Measurements from ENCODE around the gene TSPAN32.

Gene TSPAN32, protein sequence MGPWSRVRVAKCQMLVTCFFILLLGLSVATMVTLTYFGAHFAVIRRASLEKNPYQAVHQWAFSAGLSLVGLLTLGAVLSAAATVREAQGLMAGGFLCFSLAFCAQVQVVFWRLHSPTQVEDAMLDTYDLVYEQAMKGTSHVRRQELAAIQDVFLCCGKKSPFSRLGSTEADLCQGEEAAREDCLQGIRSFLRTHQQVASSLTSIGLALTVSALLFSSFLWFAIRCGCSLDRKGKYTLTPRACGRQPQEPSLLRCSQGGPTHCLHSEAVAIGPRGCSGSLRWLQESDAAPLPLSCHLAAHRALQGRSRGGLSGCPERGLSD

DNA sequence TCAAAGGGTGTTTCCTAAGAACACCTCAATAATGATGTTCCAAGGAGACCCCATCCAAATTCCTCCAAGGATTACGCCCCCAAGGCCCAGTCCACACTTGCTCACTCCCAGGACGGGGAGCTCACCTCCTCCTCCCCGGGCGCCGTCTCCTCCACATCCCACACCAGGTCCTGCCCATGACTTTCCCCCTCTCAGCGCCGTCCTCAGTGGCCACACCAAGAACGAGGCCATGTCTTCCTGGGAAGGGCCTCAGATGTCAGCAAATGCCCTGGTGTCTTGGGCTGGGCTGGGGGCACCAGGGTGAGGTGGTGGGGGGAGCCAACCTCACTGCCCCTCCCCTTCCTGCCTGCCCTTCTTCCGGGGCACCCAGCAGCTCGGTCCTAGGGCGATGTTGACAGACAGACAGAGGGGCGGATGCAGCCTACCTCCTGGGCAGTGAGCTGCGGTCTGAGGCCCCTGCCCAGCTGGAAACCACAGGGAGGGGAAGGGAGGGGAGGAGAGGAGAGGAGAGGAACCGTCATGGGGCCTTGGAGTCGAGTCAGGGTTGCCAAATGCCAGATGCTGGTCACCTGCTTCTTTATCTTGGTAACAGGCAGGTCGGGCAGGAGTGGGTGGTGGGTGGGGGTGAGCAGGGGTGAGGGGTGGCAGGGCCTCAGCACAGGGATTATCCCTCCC, at the start of gene TSPAN32, which contains the start of gene C11orf21:
TSPAN32 (plus strand) TSS at position 383 of the 675 bp plus-strand sequence; CDS start at position 520, 137 bp downstream.
C11orf21 (minus strand) TSS at position 288 of the 675 bp plus-strand sequence; CDS start at position 178, 110 bp downstream.
- peak; percentile 92 for DNase-seq

DNA sequence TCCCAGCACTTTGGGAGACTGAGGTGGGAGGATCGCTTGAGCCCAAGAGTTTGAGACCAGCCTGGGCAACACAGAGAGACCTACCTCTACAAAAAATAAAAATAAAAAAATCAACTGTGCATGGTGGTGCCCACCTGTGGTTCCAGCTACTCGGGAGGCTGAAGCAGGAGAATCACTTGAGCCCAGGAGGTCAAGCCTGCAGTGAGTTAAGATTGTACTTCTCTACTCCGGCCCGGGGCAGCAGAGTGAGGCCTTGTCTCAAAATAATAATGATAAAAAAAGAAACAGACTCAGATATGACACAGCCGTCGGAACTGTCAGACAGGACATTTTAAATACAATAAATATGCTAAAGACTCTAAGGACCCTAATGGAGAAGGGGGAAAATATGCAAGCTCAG, 49.8 kb upstream of the TSPAN32 start:
- DNase-seq = no peak

DNA sequence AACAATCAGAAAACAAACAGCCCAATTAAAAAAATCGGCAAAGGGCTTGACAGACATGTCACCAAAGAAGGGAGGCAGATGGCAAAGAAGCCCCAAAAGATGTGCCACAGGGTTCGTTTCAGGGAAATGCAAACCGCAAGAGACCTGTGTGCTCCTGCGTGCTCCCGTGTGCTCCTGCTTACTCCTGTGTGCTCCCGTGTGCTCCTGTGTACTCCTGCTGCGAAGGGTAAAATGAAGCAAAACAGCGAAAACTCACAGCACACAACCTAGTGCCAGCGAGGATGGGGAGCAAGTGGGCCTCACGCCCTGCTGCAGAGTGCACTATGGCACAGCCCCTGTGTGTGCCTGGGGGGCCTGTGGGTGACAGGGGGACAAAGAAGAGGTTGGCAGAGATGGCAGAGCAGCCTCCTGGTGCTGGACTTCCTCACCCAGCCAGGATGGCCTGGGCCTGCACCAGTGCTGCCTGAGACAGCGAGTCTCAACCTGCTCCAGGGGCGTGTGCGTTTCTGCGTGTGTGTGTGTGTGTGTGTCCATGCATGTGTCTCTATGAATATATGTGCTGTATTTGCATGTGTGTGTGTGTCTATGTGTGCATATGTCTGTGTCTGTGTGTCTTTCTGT, 45.4 kb upstream of the TSPAN32 start:
- DNase-seq = no peak

DNA sequence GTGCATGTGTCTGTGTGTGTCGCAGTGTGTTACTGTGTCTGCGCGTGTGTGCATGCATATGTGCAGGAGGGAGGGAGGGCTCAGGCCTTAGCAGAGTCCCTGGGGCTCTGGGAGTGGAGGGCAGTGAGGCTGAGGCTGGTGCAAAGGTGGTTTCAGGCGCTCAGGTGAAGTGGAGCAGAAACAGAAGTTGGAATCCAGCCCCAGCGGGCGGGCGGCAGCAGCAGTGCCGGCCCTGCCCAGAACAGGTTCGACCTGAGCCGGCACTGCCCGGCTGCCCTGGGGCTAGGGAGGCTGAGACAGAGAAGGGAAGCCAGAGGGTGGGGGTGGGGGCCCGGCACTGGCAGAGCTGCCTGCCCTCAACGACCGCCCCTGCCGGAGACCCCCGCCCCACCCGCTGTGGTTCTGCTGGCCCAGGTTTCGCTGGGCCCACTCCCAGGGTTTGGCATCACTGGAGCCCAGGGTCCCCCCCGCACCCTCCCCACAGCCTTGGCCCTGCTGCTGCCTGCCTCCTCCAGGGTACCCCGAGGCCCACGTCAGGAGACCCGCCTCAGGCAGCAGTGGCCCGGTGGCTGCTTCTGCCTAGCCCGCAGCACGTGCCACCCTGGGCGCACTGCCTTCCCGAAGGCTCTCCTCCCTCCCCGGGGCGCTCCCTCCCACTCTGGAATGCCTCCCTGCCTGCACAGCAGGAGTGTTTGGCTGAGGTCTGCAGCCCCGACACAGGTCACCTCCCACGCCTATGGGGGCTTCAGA, 44.7 kb upstream of the TSPAN32 start:
- no peak for DNase-seq

DNA sequence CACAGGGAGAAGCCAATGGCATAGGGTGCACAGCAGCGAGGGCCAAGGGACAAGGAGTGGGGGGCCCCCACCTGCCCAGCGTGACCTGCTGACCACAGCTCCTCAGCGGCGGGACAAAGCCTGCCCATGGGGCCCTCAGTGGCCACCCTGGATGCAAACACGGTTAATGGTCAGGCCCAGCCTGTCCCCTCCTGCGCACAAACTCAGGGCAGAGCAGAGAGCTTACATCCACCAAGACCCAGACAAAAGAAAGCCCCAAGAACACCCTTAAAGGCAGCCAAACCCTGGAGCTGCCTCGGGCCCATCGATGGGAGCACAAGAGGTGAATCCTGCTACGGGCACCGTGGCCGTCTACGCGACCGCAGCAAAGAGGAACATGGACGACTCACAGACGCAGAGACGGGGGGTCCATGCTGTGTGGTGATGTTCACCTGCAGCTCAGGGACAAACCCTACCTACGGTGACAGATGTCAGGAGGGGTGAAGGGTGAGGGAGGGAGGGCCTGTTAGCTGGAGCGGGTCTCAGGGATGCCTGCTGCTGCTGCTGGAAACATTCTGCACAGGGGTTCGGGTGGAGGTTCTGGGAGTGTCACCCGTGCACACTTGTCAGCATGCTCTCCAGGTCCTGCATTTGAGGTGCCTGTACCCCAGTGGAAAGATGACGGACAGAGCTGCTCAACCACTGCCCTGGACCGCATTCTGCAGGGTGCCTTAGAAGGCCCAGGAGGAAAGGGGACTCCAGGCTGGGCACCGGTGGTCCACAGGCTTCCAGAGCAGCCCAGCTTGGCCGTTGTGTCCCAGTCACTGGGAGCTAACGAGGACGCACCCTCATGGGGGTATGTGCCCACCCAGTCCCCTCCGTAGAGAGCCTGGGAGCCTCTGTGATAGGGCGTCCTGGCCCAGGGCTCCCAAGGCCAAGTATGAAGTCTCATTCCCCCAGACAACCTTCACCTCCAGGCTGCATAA, 43.0 kb upstream of the TSPAN32 start:
- no peak for DNase-seq

DNA sequence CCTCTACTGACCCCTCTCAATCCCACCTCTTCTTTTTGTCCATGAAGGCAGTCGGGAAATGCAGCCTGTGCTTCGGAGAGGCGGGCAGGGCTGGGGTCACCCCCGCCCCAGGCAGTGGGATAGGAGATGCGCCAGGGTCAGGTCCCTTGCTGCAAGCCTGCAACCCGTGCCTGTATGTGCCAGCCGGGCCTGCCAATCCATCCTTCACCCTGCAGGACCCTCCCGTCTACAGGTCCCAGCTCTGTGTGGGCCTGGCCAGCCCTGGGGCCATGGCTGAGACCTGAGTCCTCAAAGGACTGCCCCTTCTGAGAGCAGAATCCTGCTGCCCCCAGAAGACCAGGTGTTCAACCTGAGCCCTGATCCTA, 42.4 kb upstream of the TSPAN32 start:
- DNase-seq = no peak

DNA sequence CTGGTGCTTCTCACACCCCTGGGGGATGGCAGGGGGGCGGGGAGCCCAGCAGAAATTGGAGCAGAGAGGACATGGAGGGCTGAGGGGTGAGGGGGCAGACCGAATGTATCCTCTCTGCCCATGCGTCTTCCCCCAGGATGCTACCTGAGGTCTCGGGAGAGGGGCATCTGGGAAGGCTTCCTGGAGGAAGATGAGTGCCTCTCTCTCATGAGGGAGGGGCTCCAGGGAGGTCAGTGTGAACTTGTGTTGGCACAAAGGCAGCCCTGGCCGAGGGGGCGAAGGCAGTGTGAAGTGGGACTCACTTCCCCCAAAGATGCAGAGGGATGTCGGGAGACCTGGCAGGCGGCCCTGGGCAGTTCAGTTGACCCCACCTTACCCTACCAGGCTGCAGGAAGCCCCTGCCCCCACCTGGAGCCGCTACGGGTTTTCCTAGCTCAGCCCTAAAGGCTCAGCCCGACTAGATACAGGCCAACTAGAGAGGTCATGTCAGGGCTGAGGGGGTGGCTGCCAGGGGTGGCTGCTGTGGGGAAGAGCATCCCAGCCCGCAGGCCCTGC, 41.8 kb upstream of the TSPAN32 start:
- no peak for DNase-seq

DNA sequence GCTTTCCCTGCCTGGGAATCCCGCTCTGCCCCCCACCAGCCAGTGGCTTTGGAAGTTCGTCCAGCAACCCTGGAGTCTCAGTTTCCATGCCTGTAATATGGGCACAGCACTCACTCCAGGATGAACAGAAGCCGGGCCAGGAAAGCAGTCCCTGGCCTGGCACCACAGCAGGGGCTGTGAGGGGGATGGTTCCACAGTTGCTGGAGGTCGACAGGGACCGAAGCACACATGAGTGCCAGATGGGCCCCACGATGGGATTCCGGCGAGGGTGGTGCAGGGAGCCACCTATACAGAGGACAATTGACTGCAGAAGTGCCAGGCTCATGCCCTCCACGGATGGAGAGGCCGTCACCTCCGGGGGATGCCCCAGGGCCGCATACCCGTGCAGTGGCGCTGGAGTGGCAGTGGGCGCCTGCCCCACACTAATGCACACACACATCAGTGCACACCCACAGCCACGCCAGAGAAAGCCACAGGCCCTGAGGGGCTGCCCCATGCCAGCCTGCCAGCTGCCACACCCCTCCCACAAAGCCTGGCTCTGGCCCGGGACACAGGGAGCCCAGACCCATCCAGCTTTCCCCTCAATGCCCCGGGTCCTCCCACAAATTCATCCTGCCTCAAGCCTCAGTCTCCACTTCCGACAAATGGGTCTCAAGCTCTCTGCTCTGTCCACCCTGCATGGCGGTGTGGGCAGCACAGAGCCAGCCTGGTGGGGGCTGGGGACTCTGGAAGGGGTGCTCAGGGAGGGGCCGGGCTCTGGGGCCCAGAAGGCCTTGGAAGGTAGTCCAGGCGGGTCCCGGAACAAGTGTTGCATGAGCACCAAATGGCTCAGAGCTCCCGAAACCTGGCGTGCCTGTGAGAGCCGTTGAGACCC, 41.1 kb upstream of the TSPAN32 start:
- DNase-seq = no peak

DNA sequence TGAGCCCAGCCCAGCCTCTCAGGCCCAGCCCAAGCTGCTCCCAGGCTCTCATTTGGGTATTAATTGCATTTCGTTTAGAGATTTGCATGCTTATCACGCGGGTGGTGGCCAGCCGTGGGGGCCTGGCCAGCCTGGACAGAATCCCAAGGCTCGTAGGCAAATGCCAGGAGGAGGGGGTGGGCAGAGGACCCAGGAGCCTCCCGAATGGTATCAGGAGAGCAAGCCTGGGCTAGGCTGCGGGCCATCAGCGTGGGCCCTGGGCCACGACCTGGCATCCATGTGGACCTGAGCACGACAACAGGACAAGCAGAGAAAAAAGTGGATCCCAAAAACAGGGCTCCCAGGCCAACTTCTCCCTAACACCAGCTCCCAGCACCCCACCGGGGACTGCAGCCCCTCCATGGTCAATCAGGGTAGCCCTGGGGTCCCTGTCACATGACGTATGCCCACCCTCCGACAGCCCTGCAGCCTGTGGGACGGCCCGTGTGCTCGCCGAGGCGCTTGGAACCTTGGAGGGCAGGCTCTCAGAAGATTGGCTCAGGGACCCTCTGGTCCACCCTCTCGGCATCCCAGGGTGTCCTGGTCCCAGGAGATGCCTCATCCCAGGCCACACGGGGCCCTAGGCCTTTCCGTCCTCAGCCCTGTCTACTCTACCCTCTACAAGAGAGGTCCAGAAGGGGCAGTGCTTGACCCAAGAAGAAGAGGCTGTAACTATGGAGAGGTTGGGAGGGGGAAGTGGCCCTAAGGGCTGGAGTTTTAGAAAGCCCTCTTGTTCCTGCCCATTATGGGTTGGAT, 40.2 kb upstream of the TSPAN32 start:
- DNase-seq = no peak

DNA sequence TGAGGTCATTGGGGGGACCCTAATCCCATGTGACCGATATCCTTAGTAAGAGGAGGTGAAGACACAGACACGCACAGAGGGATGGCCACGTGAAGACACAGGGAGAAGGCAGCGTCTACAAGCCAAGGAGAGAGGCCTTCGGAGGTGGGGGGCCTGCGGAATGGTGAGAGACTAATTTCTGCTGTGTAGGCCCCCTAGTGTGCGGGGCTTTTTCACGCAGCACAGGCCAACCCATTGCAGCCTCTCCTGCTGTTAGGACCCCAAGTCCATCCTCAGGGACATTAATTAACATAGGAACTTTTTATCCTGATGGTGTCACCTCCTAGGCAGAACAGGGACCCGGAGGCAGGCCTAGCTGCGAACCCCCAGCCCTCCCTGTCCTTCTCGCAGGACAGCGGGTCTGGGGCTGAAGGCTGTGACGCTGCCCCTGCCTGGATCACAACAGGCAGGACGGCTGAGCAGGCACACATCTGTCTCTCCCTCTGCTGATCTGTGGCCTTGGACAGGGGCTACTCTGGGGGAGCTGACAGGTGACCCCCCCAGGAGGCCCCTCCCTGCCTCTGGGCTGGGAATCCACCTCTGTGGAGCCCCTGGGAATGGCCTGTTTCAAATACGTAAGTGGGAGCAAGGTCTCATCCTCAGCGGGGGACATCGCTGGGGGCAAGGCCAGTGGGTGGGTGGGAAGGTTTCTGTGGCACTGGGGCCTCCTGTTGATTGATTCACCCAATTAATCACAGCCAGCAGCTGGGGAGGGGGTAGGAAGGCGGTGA, 39.3 kb upstream of the TSPAN32 start:
- no peak for DNase-seq

DNA sequence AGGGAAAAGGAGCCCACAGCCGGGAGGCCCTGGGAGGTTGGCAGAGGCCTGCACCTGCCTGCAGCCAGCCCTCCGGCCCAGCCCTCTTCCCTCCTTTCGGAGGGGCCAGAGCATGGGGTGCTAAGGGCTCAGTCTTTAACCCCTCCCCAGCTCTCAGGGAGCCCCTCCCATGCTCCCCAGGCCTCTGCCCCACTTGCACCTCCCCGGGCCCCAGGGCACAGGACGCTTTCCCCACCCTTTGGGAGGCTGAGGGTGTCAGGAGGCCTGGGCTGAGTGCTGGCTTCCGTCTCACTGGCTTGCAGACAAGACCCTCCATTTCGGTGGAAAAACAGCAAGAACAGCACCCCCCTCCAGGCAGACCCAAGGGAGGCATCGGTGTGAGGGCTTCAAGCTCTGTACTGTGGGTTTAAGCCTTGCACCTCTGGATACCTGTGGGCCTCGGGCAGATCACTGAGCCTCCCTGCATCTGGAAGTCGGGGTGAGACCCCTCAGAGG, 38.7 kb upstream of the TSPAN32 start:
- no peak for DNase-seq

DNA sequence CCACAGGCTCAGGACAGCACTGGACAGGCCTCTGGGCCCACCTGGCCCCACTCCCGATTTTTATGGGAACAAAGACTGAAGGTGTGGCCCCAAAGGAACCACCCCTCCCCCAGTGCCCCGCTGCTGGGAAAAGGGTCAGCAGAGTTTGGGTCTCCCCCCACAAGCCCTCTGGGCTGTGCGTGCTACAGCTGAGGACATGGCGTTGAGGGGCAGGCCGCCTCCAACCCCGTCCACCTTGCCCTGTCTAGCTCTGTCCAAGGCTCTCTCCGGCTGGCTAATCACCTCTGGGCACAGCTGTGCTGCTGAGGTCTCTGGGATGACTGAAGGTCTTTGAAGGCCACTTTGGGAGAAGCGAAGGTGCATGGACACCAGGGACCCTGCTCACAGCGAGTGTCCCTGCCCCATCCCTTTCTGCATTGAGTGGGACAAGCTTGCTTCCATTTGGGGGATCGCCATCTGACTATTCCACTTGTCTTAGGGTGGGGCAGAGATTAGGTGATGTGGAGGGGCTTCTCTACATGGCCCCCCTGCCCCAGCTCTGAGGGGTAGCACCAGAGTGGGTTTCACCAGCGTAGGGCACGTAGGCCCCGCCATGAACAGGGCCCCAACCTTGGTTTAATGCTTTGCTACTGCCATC, 38.0 kb upstream of the TSPAN32 start:
- DNase-seq = no peak

DNA sequence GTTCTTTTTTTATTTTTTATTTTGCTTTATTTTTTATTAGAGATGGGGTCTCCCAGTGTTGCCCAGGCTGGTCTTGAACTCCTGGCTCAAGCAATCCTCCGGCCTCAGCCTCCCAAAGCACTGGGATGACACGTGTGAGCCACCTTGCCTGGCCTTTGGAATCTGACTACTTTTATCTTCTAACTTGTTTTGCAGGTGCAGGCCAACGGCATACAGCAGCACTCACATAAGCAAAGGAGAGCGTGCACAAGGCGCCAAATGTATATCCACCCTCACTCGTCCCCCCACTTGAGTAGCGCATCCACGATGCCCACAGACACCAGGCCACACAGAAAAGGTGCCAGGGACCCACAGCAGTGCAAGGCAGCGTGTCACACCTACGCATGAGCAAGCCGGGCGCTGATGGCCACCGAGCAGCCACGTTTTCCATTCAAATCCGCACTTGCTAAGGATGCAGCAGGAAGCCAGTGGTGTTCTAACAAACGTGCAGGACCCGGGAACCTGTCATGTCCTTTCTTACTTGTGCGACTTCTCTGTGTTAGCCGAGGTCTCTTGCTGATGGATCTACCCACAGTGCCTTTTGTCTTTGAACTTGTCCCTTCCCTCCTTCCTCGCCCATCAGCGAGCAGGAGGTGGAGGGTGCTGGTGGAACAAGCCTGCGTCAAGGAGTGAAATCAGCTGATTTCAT, 37.3 kb upstream of the TSPAN32 start:
- DNase-seq = no peak

DNA sequence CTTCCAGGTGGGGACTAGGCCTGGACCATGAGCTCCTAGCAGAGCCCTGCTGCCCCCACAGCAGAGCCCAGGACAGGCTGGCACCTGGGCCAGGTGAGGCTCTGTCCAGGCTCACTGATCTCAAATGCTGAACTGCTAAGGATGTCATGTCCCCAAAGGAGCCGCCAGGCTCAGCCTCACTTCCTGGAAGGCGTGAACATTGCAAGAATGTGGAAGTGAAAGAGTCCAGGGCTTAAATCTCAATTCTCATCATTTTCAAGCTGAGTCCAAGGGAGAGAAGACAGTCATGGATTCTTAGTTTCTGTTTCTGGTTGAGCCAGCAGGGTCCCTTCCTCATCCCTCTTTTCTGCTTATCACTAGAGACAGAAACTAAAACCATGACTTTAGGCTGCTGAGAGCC, 36.4 kb upstream of the TSPAN32 start:
- no peak for DNase-seq

DNA sequence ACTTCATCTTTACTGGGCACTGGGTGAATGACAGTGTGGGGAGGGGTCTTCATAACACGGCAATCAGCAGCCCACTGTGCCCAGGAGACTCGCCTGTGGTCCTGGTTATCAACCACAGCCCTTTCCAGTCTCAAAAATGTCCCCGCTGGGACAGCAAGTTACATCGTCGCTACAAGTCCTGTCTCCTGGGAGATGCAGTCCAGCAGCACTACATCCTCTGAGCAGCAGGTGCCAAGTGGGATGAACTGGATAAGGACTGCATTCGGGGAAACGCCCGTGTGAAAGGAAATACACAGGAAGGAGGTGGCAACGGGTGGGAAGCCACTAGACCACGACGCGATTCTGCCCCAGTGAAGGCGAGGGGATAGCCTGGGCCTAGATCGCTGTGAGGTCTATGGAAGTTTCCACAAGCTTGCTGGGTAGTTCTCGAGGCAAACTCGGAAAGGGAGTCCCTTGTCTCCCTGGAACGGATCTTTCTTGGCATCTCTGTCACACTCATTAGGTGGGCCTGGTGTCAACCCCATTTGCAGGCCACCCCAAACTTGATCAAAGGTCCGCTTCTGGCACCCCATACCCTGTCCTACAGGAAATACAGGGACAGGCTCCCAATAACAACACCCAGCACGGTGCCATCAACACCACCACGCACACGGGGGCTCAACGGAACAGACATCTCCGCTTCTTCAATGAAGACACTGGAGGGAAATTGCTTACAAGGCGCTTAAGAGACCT, 35.8 kb upstream of the TSPAN32 start:
- no peak for DNase-seq

DNA sequence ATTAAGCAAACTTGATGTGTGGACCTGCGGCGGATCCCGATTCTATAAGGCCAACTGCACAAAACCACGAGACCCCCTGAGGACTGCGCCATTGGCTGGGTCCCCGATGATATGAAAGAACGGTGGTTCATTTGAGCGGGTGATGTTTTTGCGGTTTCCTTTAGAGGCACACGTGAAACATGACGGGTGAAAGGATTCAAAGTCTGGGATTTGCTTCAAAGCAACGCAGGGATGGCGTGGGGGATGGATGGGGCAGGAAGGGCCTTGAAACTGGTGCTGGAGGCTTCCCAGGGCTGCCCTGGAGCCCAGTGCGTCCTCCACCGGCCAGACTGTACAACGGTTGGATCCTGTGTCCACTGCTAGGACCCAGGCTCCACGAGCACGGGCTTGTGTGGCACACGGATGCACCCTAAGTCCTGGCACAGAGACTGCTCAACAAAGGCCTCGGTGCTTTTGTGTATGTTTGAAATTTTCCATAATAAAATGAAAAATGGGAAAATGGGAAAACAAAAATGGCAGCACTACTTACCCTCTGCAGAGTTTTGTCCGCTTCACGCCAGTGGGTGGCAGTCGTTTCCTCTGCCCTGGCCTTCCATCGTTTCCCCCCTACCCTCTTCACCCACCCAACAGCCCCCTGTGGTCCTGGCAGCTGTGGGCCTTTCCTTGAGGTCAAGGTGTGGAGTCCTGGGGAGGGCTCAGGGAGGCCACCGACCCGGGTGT, 35.1 kb upstream of the TSPAN32 start:
- DNase-seq = no peak

All from GF-D8 (cell line).